Stimulated activated naive CD4-positive, alpha-beta T cell treated with Interleukin-2 at 50 U/mL for 16 hours (primary cell): ENCODE data around the gene GCSAML.
"Not testable (repeated sequence)": the region's sequence is repeated elsewhere in the genome, so short reads cannot be mapped to it uniquely, and the experiment has no call there.

ENCODE experiments used
- DNase-seq: peaks from one replicate; lab custom pipeline; 2025; lab: John Stamatoyannopoulos, UW

The GCSAML gene

DNA sequence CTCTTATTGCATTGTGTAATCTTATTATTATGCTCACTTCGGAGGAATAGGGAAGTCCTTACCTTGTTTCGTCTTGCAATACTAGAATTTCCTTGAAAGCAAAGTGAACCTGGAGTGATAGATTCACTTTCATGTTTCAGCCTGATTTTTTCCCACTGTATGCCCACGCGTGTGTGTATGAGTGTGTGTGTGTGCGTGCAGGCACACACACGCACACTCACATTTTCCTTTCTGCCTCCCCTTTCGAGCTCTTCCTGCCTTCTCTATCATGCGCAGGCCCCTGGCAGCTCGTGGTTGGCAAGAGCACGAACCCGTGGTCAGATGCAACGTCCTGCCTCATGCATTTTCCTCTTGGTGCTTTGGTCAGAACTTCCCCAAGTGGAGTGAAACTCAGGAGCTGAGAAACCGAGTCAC lies at the start of gene GCSAML:
GCSAML (plus strand) TSS at position 366 of the 414 bp plus-strand sequence. CDS start 58 bp downstream, outside the sequence.
- no peak for DNase-seq

- no peak for DNase-seq
Measured at GRCh38 chr1:247500865-247501264, 48.1 kb upstream of the GCSAML start.

DNA sequence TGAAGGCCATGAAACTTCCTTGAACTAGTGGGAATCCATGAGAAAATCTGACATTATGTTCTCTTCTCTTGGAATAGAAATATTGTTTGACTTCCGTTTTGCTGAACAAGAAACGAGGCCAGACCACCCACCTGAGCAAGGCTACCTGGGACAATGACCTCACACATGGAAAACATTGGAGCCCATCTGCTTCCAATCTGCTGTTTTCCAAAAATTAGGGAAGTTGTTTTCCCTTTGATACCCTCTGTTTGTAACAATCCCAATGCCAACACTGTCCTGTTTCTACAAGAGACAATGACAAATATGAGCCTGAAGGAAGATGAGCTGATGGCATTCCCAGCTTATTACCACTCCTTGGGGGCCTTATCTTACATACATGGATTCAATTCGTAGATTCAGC lies 42.1 kb upstream of the GCSAML start:
- DNase-seq = no peak

GRCh38 chr1:247517795-247518612 lies 30.9 kb upstream of the GCSAML start:
- DNase-seq = no peak

DNA sequence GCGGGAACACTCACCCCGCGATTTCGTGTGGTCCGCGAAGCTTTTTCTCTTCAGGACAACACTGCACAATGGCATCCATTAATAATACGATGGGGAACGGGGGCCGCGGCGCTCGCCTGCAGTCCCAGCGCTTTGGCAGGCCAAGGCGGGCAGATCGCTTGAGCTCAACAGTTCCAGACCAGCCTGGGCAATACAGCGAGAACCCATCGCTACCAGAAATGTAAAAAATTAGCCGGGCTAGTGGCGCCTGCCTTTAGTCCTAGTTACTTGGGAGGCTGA lies 30.4 kb upstream of the GCSAML start:
- DNase-seq = no peak

DNA sequence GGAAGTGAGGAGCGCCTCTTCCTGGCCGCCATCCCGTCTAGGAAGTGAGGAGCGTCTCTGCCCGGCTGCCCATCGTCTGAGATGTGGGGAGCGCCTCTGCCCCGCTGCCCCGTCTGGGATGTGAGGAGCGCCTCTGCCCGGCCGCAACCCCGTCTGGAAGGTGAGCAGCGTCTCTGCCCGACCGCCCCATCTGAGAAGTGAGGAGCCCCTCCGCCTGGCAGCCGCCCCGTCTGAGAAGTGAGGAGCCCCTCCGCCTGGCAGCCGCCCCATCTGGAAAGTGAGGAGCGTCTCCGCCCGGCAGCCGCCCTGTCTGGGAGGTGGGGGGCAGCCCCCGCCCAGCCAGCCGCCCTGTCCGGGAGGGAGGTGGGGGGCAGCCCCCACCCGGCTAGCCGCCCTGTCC lies 27.0 kb upstream of the GCSAML start:
- not testable (repeated sequence) for DNase-seq

GRCh38 chr1:247528812-247529474 lies 20.0 kb upstream of the GCSAML start:
- DNase-seq = no peak

GRCh38 chr1:247529771-247530355 lies 19.1 kb upstream of the GCSAML start:
- no peak for DNase-seq

- no peak for DNase-seq
Measured at GRCh38 chr1:247530785-247531184, 18.1 kb upstream of the GCSAML start.

DNA sequence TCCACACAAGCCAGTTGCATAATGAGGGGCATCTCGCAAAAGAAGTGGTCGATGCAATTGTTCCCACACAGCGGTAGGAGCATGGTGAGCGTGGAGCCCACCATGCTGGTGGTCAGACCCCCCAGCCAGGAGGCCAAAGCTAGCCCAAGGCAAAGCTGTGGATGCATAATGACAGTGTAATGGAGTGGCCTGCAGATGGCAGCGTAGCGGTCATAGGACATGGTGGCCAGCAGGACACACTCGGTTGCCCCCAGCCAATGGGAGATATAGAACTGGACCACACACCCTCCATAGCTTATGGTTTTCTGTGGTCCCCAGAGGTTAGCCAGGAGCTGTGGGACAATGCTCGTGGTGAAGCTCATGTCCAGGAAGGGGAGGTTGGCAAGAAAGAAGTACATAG lies 17.0 kb upstream of the GCSAML start:
- no peak for DNase-seq

DNA sequence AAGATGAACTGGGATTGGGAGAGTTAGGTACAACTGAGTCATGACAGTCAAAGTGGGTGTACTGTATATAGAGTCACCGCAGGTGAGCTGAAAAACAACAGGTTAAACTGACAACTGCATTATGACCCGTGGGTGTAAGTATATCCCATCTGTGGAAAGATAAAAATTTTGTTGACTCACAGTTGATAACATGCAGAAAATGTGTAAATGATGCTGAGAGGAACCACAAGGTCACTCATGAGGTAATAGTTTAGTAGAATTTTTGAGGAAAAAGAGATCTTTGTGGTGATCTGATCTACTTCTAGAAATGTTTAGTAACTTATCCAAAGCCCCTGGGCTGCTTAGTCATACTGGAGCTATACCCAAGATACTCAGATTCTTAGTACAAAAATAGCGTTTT lies 13.5 kb upstream of the GCSAML start:
- DNase-seq = no peak

GRCh38 chr1:247536340-247536739 lies 12.6 kb upstream of the GCSAML start, which contains the start of gene OR2C3:
OR2C3 (minus strand) TSS chr1:247536440; CDS start chr1:247532511, 3,929 bp downstream.
- DNase-seq = no peak

- DNase-seq = no peak
Measured at GRCh38 chr1:247538561-247538960, 10.4 kb upstream of the GCSAML start.

DNA sequence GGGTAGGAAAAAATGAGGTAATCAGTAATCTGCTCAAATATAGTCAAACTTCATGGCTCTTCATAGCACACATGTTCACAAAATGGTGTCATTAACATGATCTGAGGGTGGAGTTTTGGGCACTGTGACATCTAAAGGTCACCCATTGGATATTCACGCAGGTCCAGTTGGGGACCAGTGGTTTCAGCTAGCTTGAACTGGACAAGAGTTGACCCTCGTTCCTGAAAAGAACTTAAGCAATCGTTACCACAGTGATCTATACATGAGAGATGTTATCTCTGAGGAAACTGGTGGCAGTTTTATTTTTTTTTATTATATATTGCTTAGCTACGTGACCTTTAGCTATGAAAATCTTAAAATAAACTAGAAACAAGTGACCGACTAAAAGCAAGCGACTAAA lies 9.7 kb upstream of the GCSAML start:
- no peak for DNase-seq

DNA sequence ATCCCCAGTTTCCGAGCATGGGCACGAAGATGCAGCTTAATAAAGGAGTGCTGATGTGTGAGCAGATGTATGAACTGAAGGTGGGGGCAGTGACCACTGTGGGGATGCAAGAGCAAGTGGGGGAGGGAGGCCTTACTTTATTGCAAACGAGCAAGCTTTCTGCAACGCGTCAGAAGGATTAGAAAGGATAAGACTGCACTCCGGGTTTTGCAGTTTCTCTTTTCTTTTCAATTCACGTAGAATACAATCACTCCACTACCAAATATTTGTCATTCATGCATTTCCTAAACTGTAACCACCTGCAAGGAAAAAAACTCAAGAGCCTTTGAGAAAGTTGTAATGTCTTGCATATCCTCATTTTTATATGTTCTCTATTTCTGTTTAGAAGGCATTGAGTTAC lies 8.4 kb upstream of the GCSAML start:
- no peak for DNase-seq

GRCh38 chr1:247542811-247543210 lies 6.1 kb upstream of the GCSAML start:
- DNase-seq = no peak

GRCh38 chr1:247548092-247548491 lies 842 bp upstream of the GCSAML start:
- DNase-seq = no peak

GRCh38 chr1:247551721-247552120 lies 2.8 kb downstream of the GCSAML start:
- no peak for DNase-seq

DNA sequence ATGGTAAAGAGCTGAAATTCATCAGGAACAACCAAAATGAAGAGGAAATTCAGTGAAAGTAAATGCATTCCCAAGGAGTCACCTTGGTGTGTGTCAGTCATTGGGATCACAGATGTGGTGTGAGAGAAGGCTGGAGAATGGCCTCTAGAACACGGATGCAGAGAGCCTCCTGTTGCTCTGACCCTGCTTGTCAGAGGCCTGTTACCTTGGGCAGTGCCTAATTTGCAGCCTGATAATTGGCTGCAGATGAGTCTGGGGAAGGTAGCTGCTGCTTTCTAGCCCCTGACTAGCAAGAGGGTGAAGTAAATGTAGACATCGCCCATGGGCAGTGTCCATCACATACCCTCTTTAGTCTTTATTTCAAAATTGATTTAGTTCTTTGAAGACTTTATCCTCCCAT lies 3.3 kb downstream of the GCSAML start:
- no peak for DNase-seq

- no peak for DNase-seq
Measured at GRCh38 chr1:247557926-247558674, 9.2 kb downstream of the GCSAML start.

DNA sequence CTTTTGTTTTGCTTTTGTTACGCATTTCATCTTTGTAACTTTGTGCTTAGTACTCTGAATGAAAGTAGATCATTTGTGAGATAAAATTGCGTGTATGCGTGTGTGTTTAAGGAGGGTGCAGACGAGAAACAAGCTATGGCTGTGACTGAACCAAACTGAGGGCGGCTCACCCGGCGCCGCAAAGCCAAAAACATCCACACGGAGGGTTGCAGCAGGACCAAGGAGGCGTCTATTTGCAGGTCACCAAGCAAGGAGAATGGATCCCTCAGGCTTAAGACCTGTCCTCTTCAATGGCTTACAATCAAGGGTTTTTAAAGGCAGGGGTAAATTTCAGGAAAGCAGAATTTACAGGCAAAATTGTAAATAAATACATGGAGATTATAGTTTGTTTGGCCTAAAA lies 12.8 kb downstream of the GCSAML start:
- no peak for DNase-seq

GRCh38 chr1:247562198-247562597 lies 13.3 kb downstream of the GCSAML start:
- DNase-seq = no peak

GRCh38 chr1:247574236-247574635 lies 25.3 kb downstream of the GCSAML start:
- no peak for DNase-seq
